Esophagus mucosa (tissue), 1 donor: Measurements from ENCODE around the gene PDE6B. TPM values are rescaled to one million over a fixed set of nuclear protein-coding genes. Genes with fewer than 3 reads are reported as not detected.
A peak's percentile ranks its signal among the peaks of the same experiment; 100 is the strongest.
"Not testable (repeated sequence)": the region's sequence is repeated elsewhere in the genome, so short reads cannot be mapped to it uniquely, and the experiment has no call there.

Experiments
- ATAC-seq: fragments of 200-7000 bp; cut with Tn5 transposase; one replicate; pipeline ENCODE4 v1.9.1; 2020
- total RNA-seq: library from RNA; stranded (reverse); gene quantifications from one replicate; pipeline ENCODE4 v1.2.4, GENCODE V29; 2023
- donor health status: DM: yes; HTN: yes; CAD: no.

Gene PDE6B
- total RNA-seq, 1 donor from 2014 or later, result 0.88 TPM

- no peak for ATAC-seq
Observed at GRCh38 chr4:635851-636627, 10.7 kb downstream of the PDE6B start.

- no peak for ATAC-seq
Observed at GRCh38 chr4:636628-637159, 11.3 kb downstream of the PDE6B start.

- no peak for ATAC-seq
Observed at GRCh38 chr4:637536-638280, 12.3 kb downstream of the PDE6B start.

- ATAC-seq, result not testable (repeated sequence)
Observed at GRCh38 chr4:642366-642765, 17.0 kb downstream of the PDE6B start.

GRCh38 chr4:646460-646859 is 21.1 kb downstream of the PDE6B start:
- no peak for ATAC-seq

GRCh38 chr4:647481-647880 is 22.1 kb downstream of the PDE6B start:
- no peak for ATAC-seq

GRCh38 chr4:648579-649292 is 23.4 kb downstream of the PDE6B start:
- no peak for ATAC-seq

- ATAC-seq, result no peak
Observed at GRCh38 chr4:649293-649625, 23.9 kb downstream of the PDE6B start.

GRCh38 chr4:649751-650310 is 24.5 kb downstream of the PDE6B start:
- no peak for ATAC-seq

- ATAC-seq, result no peak
Observed at GRCh38 chr4:650461-650860, 25.1 kb downstream of the PDE6B start.

GRCh38 chr4:650951-651883 is 25.8 kb downstream of the PDE6B start:
- peak; percentile 57 for ATAC-seq

- no peak for ATAC-seq
Observed at GRCh38 chr4:651884-652642, 26.7 kb downstream of the PDE6B start.

- no peak for ATAC-seq
Observed at GRCh38 chr4:653080-653821, 27.9 kb downstream of the PDE6B start.

- no peak for ATAC-seq
Observed at GRCh38 chr4:653831-654502, 28.6 kb downstream of the PDE6B start.

GRCh38 chr4:654503-654845 is 29.1 kb downstream of the PDE6B start:
- no peak for ATAC-seq

- ATAC-seq, result no peak
Observed at GRCh38 chr4:654871-655463, 29.6 kb downstream of the PDE6B start.

GRCh38 chr4:655464-656151 is 30.2 kb downstream of the PDE6B start:
- ATAC-seq, result no peak

- no peak for ATAC-seq
Observed at GRCh38 chr4:656436-657337, 31.3 kb downstream of the PDE6B start.
